Activated naive CD8-positive, alpha-beta T cell treated with anti-CD3 and anti-CD28 coated beads for 36 hours (primary cell): ENCODE measurements around the gene KLRB1. TPM values are rescaled to one million over a fixed set of nuclear protein-coding genes. Genes with fewer than 3 reads are reported as not detected.
"Not testable (repeated sequence)": the region's sequence is repeated elsewhere in the genome, so short reads cannot be mapped to it uniquely, and the experiment has no call there.

ENCODE experiments used
- DNase-seq: peaks from one replicate; pipeline ENCODE4 v3.0.0; 2021
- H3K27ac Mint-ChIP-seq: one replicate; pipeline ENCODE4 v1.8.0; 2022; ENCODE audit warnings: mild to moderate bottlenecking, moderate library complexity, mixed read lengths
- H3K27me3 Mint-ChIP-seq: one replicate; pipeline ENCODE4 v1.8.0; 2022; ENCODE audit warnings: mild to moderate bottlenecking, mixed read lengths
- H3K36me3 Mint-ChIP-seq: one replicate; pipeline ENCODE4 v1.8.0; 2021; ENCODE audit warnings: mild to moderate bottlenecking, mixed read lengths
- H3K4me1 Mint-ChIP-seq: one replicate; pipeline ENCODE4 v1.8.0; 2021; ENCODE audit warnings: mixed read lengths
- H3K4me3 Mint-ChIP-seq: one replicate; pipeline ENCODE4 v1.8.0; 2022; ENCODE audit warnings: mild to moderate bottlenecking, moderate library complexity, mixed read lengths
- H3K9me3 Mint-ChIP-seq: one replicate; pipeline ENCODE4 v1.8.0; 2022; ENCODE audit warnings: mixed read lengths
- total RNA-seq, 2 experiments: library from RNA; stranded (reverse); gene quantifications; one replicate each; pipeline ENCODE4 v1.2.3, GENCODE V29; 2021

The KLRB1 gene
- total RNA-seq: not detected

DNA sequence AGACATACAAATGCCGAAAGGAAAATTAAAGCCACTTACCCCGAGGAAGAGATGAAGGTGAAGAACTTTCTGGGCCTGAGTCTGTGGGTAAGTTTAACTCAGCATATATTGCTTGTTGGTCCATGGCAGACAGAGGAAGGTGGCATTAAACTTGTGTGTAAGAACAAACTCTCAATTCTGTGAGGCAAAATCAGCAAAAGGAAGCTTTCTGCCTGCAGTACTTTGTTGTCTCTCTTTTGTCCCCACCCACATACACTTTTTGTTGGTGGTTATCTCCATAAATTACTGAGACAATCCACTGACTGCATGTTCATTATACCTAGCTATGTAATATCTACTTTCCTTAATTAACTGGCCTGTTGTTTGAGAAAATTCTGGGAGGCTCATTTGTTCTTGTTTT, at the start of gene KLRB1:
Gene KLRB1 (minus strand): TSS at position 201 of the 400 bp plus-strand sequence. CDS start 77 bp downstream, at position 124.
- Mint-ChIP-seq H3K27ac (peak within 1 kb of the TSS; percentile 46), H3K9me3 (peaks cover 17% of the 10 kb centered on the region), H3K27me3 (no peaks in the 10 kb centered on the region), H3K4me1 (peaks cover 15% of the 10 kb centered on the region), H3K36me3 (peaks cover 20% of the 10 kb centered on the region), H3K4me3 (no peak within 1 kb of the TSS)
- no peak for DNase-seq

DNA sequence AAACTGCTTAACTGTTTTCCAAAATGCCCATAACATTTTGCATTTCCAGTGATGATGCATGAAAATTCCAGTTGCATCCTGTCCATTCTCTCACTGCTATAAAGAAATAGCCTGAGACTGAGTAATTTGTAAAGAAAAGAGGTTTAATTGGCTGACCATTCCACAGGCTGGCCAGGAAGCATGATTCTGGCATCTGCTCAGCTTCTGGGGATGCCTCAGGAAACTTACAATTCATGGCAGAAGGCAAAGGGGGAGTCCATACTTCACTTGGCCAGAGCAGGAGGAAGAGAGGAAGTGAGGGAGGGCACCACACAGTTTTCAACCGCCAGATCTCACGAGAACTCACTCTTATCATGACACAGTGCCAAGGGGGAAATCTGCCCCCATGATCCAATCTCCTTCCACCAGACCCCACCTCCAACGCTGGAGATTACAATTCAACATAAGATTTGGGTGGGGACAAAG, 43.6 kb upstream of the KLRB1 start:
- peaks cover 66% of the 10 kb centered on the region for H3K4me1 Mint-ChIP-seq
- H3K27ac Mint-ChIP-seq: peak overlapping the region; percentile 96
- peak overlapping the region; percentile 88 for H3K4me3 Mint-ChIP-seq
- H3K9me3 Mint-ChIP-seq: peaks cover 13% of the 10 kb centered on the region
- H3K36me3 Mint-ChIP-seq: peaks cover 79% of the 10 kb centered on the region
- peak; percentile 69 for DNase-seq
- peaks cover 7% of the 10 kb centered on the region for H3K27me3 Mint-ChIP-seq

DNA sequence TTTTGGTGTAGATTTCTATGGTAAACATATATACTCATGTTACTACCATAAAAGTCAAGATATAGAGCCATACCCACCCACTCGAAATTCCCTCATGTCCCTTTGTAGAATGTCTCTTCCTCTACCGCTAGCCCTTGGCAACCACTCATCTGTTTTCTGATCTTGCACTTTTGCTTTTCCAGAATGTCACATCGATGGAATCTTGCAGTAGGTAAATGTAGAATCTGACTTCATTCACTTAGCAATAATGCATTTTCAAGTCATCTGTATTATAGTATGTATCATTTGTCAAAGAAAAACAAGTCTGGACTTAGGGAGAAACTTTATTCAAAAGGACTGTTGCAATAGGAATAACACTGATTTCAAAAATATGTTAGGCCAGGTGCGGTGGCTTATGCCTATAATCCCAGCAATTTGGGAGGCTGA, 42.4 kb upstream of the KLRB1 start:
- no peak for DNase-seq
- peaks cover 74% of the 10 kb centered on the region for H3K36me3 Mint-ChIP-seq
- peak overlapping the region; percentile 88 for H3K4me3 Mint-ChIP-seq
- H3K27ac Mint-ChIP-seq: peak overlapping the region; percentile 96
- peaks cover 7% of the 10 kb centered on the region for H3K27me3 Mint-ChIP-seq
- H3K4me1 Mint-ChIP-seq: peaks cover 65% of the 10 kb centered on the region
- peaks cover 18% of the 10 kb centered on the region for H3K9me3 Mint-ChIP-seq

DNA sequence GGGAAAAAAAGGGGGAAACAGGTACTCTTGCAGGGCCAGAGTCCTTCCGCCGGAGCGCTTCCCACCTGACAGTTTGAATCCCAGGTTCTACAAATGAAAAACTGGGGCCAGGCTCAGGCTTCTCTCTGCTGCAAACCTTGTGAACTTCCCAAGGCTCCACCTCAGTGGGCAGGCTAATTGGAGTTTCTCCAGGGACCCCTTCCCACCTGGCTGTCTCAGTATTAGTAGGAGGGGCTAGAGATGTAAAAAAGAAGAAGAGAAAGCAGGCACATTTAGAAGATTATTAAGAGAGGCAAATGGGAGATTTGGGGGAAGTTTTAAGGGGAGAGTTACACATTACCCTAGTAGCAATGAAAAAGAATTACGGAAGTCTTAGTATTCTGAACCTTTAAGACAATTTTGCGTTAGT, 41.8 kb upstream of the KLRB1 start:
- peaks cover 63% of the 10 kb centered on the region for H3K4me1 Mint-ChIP-seq
- H3K27me3 Mint-ChIP-seq: peaks cover 7% of the 10 kb centered on the region
- peaks cover 25% of the 10 kb centered on the region for H3K9me3 Mint-ChIP-seq
- no peak for DNase-seq
- H3K36me3 Mint-ChIP-seq: peaks cover 74% of the 10 kb centered on the region
- H3K27ac Mint-ChIP-seq: peak overlapping the region; percentile 96
- peak overlapping the region; percentile 88 for H3K4me3 Mint-ChIP-seq

DNA sequence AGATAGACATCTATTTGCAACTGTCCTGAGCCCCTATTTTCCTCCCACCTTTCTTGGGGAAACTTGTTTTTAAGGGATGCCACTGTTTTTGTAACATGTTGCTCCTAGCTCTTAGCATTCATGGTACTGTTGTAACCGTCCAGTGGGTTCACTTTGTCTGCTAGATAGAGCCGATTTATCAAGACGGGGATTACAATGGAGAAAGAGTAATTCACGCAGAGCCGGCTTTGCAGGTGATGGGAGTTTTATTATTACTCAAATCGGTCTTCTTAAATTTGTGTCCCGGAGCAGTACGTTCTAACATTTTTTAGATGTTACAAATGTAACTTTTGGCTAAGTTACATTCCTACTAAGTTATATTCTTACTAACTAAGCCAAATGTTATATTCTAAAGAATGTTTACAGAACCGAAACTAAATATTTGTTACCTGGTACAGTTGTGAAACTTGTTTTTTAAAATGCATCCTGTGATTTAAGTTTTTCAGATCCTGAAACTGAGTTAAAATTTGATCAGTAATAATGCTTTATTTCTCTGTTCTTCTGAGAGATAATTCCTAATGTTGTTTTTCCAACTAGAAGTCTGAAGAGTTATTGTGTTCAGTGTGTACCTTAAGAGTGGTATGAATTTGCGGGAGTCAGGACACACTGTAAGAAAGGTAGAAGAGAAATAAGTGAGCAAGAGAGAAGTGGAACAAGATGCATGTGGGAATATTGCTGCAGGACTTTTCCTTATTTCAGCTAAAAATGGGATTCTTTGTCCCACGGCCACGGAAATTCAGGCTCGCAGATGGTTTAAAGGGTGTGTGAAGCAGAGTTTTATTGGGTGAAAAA, 41.2 kb upstream of the KLRB1 start:
- peak overlapping the region; percentile 96 for H3K27ac Mint-ChIP-seq
- H3K4me3 Mint-ChIP-seq: peak overlapping the region; percentile 88
- peaks cover 62% of the 10 kb centered on the region for H3K4me1 Mint-ChIP-seq
- peaks cover 23% of the 10 kb centered on the region for H3K9me3 Mint-ChIP-seq
- peaks cover 7% of the 10 kb centered on the region for H3K27me3 Mint-ChIP-seq
- peaks cover 70% of the 10 kb centered on the region for H3K36me3 Mint-ChIP-seq
- no peak for DNase-seq

DNA sequence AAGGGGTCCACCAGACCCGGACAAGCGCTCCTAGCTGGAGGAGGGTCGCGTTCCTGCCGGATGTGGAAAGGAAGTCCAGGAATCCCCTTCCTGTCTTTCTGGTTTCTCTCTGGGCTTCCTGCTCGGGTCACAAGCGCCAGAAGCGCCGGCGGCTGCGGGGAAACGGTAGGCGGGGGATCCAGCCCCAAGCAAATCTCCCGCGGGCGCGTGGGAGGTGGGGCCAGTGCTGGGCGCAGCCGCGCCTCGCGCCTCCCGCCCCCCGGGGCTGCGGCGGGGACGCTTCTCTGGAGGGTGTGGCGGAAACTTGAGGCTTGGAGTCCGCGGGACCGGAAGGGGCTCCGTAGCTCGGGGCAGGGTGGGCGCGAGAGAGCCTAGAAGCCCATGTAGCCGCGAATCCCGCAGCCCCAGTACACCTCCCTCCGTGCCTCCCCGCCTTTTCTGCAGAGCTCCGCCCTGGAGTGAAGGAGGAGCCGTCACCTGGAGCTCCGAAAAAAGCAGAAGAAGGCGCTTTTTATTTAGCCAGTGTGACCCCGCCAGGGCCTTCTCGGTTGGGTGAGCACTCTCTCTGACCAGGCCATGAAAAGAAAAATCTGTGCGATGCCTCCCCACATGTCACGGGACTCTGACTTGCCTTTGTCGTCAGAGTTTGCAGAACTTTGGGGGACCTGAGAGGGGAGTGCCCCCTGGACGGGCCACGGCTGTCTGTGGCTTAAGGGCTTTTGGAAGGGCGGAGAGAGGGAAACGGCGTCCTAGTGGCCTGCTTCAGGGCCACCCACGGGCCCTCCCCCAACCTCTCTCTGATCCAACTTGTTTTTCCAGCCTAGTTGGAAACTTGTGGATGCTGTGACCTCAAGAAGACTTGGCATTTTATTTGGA, 40.3 kb upstream of the KLRB1 start:
- DNase-seq: peak; percentile 96
- peak overlapping the region; percentile 88 for H3K4me3 Mint-ChIP-seq

DNA sequence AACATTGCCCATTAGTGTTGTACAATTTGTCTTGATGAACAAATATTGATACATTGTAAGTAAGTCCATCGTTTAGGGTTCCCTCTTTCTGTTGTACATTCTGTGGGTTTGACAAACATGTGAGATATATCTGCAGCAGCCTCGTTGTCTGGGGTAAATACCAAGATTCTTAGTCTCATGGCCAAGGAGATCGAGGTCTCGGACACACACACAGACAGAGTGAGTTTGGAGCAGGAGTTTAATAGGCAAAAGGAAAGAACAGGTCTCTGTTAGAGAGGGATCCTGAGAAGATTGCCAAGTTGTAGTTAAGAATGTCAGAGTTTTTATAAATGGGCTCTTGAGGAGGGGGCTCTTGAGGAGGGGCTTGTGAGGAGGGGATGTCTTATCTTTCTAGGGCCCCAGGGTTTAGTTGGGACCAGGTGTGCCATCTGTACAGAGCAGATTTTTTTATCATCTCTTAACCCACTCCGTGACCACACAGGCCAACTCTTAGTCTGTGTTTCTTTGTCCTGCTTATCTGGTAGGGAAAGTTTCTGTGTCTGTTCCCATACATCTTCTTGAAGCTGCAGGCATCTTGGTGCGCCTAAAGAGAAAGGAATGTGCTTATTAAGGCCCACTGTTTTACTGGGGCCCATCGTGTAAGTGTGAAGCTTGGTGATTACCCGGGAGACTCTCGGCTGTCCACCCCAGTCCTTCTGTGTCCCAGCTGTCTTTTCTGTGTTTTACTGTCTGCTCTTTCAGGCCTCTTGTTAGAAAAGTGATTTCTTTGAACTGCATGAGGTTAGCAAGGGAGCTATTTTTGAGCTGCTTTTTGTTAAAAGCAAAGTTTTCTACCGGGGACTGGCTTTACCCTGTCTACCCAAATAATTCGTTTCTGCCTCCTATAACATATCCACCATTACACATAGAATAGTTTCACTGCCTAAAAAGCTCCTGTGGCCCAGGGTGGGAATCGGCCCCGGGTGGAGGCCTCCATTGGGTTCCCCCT, 39.4 kb upstream of the KLRB1 start:
- Mint-ChIP-seq H3K27ac (peak overlapping the region; percentile 96), H3K9me3 (peaks cover 28% of the 10 kb centered on the region), H3K36me3 (peaks cover 67% of the 10 kb centered on the region), H3K27me3 (peaks cover 7% of the 10 kb centered on the region), H3K4me1 (peaks cover 66% of the 10 kb centered on the region), H3K4me3 (peak overlapping the region; percentile 88)
- no peak for DNase-seq

More for the DNA sequence above, 40.3 kb upstream of the KLRB1 start:
- H3K36me3 Mint-ChIP-seq: peaks cover 66% of the 10 kb centered on the region
- peak overlapping the region; percentile 96 for H3K27ac Mint-ChIP-seq
- peaks cover 7% of the 10 kb centered on the region for H3K27me3 Mint-ChIP-seq
- peaks cover 22% of the 10 kb centered on the region for H3K9me3 Mint-ChIP-seq
- peaks cover 62% of the 10 kb centered on the region for H3K4me1 Mint-ChIP-seq

DNA sequence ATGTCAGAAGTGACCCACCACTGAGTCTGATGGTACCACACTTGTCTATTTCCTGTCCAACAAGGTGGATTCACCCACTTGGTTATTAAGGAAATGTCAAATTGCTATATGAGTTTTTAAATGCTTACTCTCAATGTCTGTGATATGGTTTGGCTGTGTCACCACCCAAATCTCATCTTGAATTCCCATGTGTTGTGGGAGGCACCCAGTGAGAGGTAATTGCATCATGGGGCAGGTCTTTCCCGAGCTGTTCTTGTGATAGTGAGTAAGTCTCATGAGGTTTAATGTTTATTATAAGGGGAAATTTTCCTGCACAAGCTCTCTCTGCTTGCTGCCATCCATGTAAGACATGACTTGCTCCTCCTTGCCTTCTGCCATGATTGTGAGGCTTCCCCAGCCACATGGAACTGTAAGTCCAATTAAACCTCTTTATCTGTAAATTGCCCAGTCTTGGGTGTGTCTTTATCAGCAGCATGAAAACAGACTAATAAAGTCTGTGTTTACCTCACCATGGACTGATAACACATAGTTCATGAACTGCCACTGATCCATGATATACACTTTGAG, 37.4 kb upstream of the KLRB1 start:
- DNase-seq: not testable (repeated sequence)
- H3K36me3 Mint-ChIP-seq: peaks cover 64% of the 10 kb centered on the region

DNA sequence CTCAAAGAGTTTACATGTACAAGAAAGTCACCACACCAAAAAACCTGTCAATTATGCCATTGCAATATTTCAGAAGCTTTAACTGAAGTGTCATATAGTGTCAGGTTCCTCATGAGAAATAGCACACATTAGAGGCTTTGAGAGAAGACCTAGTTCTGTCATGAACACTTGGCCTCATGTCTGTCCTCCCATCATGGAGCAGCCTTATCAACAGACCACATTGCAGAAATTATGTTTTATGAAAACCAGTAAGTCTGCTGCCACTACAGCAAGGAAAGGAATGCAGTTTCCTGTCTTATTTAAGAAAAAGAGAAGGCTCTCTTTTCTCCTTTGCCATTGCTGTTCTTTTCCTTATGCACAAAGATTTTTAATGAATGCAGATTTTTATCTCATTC, 35.5 kb upstream of the KLRB1 start:
- H3K27ac Mint-ChIP-seq: peak overlapping the region; percentile 84
- peaks cover 50% of the 10 kb centered on the region for H3K4me1 Mint-ChIP-seq
- peaks cover 32% of the 10 kb centered on the region for H3K9me3 Mint-ChIP-seq
- no peak for DNase-seq
- no peaks in the 10 kb centered on the region for H3K27me3 Mint-ChIP-seq
- H3K36me3 Mint-ChIP-seq: peaks cover 56% of the 10 kb centered on the region
- H3K4me3 Mint-ChIP-seq: peak overlapping the region; percentile 62

More for the DNA sequence above, 37.4 kb upstream of the KLRB1 start:
- peak overlapping the region; percentile 85 for H3K27ac Mint-ChIP-seq
- peaks cover 27% of the 10 kb centered on the region for H3K9me3 Mint-ChIP-seq
- H3K4me3 Mint-ChIP-seq: peak overlapping the region; percentile 48
- not testable (repeated sequence) for H3K27me3 Mint-ChIP-seq
- H3K4me1 Mint-ChIP-seq: peaks cover 50% of the 10 kb centered on the region

DNA sequence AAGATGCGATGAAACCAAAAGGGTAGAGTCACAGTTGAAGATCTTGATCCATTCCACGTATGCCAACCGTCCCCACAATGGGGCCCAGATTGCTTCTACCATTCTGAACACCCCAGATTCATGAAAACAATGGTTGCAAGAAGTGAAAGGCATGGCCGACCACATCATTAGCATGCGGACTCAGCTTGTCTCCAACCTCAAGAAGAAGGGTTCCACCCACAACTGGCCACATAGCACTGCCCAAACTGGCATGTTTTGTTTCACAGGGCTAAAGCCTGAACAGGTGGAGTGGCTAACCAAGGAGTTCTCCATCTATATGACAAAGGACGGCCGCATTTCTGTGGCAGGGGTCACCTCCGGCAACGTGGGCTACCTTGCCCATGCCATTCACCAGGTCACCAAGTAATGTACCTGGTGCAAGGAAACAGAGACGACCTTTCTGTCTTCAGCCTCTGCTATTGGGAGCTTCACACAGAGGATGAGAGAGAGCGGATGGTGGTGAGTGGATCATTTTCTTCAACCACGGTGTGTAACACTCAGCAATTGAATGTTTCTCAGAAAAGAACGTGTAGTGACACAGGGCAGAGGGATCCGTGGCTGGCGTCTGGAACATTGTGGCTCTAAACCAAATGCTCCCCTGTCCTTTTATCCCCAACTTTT, 35.0 kb upstream of the KLRB1 start:
- DNase-seq: no peak
- peak overlapping the region; percentile 84 for H3K27ac Mint-ChIP-seq
- peaks cover 32% of the 10 kb centered on the region for H3K9me3 Mint-ChIP-seq
- H3K27me3 Mint-ChIP-seq: no peaks in the 10 kb centered on the region
- H3K4me1 Mint-ChIP-seq: peaks cover 54% of the 10 kb centered on the region
- peaks cover 61% of the 10 kb centered on the region for H3K36me3 Mint-ChIP-seq
- peak overlapping the region; percentile 62 for H3K4me3 Mint-ChIP-seq

DNA sequence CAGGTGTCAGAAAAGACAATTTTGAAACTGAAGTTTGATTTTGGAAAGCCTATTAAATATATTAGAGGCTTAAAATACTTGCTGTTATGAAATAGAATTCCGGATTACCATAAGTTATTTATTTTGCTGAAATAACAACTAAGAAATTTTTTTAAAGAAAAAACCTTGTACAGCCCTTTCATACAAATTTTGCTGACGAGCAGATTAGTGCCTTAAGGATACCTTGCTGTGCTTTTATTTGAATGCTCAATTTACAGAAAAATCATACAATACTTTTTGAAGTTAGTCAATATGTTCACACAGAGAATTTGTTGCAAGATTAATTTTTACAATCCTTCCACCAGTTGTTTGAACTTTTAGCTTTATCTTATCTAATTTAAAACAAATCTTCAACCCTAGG, 32.3 kb upstream of the KLRB1 start:
- H3K36me3 Mint-ChIP-seq: peaks cover 67% of the 10 kb centered on the region
- DNase-seq: no peak
- H3K27ac Mint-ChIP-seq: no peak overlapping the region
- H3K4me3 Mint-ChIP-seq: no peak overlapping the region
- H3K9me3 Mint-ChIP-seq: peaks cover 32% of the 10 kb centered on the region
- no peaks in the 10 kb centered on the region for H3K27me3 Mint-ChIP-seq
- H3K4me1 Mint-ChIP-seq: peaks cover 54% of the 10 kb centered on the region

DNA sequence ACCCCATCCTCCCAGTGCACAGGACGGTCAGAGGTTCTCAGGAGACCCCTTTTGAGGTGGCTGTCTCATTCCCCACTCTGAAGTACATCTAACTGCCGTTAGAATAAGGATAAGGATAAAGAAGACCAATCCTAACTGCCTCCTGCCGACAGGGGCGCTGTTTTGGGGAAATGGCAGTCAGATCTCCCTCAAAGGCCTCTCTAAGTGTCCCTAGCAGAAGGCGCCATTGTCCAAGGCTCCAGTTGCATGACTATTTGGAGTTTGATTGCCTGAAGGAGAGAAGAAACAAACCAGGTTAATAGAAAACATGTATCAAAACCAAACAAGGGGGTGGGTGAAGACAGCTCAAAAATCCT, 29.1 kb upstream of the KLRB1 start:
- Mint-ChIP-seq H3K36me3 (peaks cover 52% of the 10 kb centered on the region), H3K27ac (peak overlapping the region; percentile 18)

DNA sequence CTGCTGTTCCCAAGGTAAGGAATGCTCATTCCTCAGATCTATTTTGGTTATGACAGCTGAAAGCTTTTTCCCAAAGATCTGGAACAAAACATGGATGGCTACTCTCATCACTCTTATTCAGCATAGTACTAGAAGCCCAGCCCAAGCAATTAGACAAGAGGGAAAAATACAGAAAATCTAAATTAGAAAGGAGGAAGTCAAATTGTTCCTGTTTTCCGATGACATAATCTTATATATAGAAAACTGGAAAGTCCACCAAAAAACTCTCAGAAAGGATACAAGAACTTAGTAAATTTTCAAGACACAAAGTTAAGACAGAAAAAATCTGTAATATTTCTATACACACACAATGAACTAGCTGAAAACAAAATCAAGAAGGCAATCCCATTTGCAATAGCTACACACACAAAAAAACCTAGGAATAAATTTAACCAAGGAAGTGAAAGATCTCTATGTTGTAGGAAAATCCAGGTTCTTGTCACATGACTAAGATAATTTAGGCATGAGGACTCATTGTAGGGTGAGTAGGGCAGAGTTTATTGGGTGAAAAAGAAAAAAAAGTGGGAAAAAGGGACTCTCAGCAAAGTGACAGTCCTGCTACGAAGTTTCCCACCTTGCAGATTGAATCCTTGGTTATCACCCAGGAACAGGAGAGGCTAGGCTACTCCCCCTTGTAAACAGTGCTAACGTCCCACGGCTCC, 28.6 kb upstream of the KLRB1 start:
- H3K4me3 Mint-ChIP-seq: no peak overlapping the region
- peaks cover 17% of the 10 kb centered on the region for H3K9me3 Mint-ChIP-seq
- peaks cover 48% of the 10 kb centered on the region for H3K36me3 Mint-ChIP-seq
- DNase-seq: no peak
- H3K4me1 Mint-ChIP-seq: peaks cover 43% of the 10 kb centered on the region
- no peaks in the 10 kb centered on the region for H3K27me3 Mint-ChIP-seq
- H3K27ac Mint-ChIP-seq: peak overlapping the region; percentile 18

More for the DNA sequence above, 29.1 kb upstream of the KLRB1 start:
- H3K4me1 Mint-ChIP-seq: peaks cover 43% of the 10 kb centered on the region
- no peak for DNase-seq
- H3K4me3 Mint-ChIP-seq: no peak overlapping the region
- H3K27me3 Mint-ChIP-seq: no peaks in the 10 kb centered on the region
- peaks cover 21% of the 10 kb centered on the region for H3K9me3 Mint-ChIP-seq
